Measurements from ENCODE around the gene PDE1C.
"Not testable (repeated sequence)": the region's sequence is repeated elsewhere in the genome, so short reads cannot be mapped to it uniquely, and the experiment has no call there.

PDE1C gene

DNA sequence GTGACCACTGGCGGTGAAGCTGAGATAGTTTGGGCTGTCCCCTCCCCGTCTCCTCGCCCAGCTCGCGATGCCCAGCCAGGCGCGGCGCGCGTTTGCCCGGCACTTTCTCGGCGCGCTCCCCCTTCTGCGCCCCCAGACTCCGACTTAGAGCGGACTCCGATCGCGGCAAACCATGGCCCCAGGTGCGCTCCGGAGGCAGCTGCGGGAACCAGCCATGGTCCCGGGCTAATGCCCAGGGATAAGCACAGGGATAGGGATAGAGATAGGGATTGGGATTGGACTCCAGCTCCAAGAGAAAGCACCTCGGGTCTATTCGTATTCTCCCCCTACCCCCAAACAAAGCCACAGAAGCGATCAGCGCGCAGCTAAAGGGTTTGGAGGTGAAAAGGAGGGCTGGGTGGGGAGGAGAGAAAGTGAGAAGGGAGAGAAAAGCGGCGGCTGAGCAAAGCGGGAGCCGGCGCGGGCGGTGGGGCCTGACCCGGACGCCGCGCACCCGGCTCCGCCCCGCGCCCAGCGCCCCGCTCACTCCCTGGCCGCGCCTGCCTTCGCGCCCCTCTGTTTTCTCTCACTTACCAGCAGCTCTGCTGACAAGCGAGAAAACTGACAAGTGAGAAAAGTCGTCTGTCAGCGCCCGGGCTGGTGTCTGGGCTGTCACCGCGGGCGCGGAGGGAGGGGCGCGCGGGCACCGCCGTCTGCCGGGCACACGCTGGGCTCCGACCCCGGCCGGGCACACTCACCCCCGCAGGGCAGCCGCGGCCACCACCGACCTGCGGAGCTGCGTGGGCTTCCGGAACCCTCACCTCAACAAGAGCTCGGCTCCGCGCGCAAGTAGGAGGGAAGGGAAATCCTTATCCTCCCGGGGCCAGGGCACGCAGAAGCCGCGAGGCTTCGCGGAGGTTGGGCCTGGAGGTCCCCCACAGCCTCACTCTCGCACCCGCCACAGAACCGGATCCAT lies at the start of gene PDE1C:
Gene PDE1C (minus strand): TSS at position 2 of the 955 bp plus-strand sequence.
- DNase-seq (ENCODE audit: low read depth) = no peak

DNA sequence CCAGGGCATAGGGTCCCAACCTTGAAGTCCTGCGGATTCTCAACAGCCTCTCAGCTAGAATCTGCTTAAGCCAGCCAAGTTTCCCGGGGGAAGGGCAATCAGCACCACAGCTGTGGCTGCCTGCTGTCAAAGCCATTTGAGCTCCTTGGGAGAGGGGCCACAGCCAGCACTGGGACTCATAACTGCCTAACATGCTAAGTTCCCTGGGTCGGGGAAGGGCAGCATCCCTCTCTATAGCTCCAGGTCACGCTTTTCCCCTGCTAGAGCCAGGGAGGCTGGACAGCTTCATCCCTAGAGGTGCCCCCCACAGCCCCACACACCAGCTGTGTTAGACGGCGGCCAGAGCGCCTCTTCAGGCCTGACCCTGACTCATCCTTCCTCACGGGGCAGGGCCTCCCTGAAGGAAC lies 49.6 kb upstream of the PDE1C start:
- no peak for DNase-seq (ENCODE audit: low read depth)

DNA sequence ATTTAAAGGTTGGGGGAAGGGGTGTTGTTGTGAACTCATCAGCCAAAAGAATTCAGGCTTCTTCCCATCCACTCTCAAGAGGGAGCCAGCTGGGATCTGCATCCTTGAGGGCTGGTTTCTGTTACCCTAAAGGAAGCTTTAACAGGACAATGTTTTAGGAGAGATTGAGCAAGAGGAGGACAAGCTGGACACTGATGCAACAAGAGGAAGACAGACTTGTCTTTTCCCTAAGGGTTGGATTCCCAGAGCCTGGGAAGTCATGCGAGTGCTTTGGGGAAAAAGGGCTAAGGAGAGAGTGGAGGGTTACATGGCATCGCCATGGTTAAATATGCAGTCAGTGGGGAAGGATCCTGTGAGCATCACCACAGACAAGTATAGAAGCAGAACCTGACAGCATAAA lies 47.6 kb upstream of the PDE1C start:
- no peak for DNase-seq (ENCODE audit: low read depth)

DNA sequence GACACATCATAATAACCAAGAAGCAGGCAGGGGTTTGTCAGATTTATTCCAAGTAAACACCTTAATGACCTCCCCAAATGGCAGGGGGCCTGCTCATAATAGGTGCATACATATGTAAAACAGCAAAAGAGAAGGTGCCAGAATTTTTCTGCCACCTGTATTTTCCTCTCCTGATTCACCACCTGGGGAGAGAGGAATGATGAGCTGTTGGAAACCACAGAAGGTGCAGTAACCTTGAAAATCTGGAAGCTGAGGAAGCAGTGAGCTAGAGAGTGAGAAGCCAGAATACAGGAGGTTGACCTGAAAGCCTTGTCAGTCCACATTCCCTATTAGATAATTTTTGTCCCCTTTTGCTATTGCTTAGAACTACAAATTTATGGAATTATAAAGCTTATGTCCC lies 46.2 kb upstream of the PDE1C start:
- no peak for DNase-seq (ENCODE audit: low read depth)

DNA sequence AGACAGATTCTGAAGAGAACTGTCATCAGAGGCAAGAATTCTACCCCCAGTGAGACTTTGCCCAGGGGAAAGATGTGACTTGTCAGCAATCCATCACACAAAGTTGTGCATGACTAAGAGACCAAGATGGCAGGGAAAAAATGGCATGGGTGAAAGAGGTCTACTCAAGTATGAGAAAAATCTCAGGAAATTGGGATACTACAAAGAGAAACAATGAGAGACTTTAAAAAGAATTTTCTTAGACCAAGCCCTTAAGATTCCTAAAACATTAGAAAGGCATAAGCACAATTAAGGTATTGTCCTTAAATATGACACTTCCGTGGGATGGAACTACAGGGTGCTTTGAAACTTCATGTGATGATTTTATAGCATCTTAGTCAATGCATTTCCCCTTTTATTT lies 45.6 kb upstream of the PDE1C start:
- no peak for DNase-seq (ENCODE audit: low read depth)

DNA sequence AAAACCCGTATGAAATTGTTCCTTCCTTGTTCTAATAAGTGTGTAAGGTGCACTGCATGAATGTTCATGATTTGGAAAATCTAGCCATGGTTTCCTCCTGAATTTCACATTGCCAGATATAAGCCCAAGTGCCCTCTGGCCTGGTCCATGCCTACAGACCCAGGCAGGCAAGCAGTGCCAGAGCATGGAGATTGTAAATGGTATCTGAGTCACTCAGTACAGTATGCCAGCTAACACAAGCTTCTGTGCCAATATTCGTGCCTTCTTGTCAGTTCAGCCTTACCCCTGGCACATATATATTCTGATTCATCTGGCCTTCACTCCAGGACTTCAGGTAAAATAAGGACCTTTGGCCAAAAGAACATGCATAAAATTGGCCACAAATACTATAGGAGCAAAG lies 38.4 kb upstream of the PDE1C start:
- no peak for DNase-seq (ENCODE audit: low read depth)

DNA sequence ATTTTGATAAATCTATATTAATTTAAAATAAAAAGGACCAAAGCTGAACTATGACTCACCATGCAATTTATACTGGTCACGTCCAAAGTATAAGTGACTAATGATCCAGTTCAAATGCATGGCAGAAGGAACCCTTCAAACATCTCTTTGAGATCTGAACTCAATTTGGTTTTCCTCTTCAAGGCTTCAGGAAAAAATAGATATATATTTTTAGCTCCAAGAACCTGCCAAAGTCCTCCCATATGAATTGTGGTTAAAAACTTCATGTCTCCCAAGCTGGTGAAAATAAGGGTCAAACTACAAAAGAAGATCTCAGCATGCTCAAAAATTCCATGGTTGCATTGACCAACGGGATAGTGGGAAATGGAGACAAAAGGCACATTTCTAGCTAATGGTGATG lies 34.6 kb upstream of the PDE1C start:
- DNase-seq (ENCODE audit: low read depth) = no peak

DNA sequence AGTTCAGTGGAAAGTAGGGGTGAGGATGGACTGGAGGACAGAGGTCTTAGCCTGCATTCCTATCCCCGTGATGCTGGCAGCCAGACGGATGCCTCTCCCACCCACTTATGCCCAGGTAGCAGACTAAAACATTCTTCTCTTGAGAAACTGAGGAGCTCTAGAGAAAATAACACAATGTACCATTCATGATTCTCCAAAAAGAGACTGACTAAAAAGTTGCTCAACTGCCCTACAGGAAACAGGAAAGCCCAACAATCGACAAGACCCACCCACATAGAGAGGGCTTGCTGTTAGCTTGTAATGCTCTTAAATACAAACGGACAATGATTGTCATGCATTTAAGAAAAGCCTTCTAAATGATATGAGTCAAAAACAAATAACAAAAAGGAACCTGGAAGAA lies 33.2 kb upstream of the PDE1C start:
- DNase-seq (ENCODE audit: low read depth) = no peak

DNA sequence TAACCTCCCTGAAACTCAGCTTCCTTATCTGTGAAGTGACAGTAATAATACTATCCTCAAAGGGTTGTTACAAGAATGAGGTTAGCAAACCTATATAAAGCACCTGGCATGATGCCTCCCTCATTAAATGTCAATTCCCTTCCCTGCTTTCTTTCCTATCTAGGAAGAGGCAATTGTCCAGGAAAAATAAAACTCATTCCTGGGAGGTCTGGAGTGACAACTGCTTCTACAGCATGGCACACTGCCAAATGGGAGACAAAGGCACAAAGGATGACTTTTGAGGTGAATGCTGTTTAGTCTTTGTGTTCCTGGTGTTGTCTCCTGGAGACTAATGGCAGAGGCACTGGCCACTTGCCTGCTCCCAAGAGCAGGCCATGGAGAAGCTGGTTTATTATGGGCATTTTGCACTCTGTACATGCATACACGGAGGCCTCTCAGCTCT lies 32.2 kb upstream of the PDE1C start:
- no peak for DNase-seq (ENCODE audit: low read depth)

DNA sequence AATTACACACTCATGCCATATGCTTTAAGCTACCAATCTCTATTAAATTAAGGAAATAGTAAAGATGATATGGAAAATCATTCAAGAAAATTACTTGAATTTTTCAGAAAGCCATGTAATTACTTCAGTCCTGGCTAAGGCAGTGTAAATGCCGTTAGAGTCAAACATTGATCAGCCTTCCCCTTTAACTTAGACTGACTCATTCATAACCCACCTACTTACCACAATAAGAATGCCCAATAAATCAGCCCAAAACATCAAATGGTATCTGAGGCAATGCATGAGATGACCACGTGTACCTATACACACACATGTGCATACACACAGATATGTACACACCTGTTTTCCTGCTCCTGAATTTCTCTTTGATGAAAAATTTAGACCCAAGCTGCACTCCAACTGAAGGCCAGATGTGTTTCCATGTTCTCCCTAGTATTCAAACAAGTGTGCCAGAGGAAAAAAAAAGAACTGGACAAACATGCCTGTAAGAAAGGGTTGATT lies 30.2 kb upstream of the PDE1C start:
- no peak for DNase-seq (ENCODE audit: low read depth)

DNA sequence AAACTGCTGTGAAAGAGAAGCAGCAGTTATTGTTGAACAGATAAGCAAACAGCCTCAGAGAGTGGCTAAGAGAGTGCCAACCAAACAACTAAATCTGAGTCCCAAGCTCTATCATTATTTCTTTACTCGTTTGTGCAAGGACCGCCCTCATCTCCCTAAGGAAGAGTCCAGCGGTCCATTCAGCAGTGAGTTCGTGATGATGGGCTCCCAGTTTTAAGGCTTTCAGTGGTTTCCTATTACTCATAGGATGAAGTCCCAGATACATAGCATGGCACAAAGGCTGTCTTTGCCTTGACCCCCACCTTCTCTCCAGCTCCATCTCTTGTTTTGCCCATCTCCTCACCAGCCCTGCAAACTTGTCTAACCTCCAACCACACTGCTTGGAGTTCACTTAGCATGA lies 24.3 kb upstream of the PDE1C start:
- no peak for DNase-seq (ENCODE audit: low read depth)

DNA sequence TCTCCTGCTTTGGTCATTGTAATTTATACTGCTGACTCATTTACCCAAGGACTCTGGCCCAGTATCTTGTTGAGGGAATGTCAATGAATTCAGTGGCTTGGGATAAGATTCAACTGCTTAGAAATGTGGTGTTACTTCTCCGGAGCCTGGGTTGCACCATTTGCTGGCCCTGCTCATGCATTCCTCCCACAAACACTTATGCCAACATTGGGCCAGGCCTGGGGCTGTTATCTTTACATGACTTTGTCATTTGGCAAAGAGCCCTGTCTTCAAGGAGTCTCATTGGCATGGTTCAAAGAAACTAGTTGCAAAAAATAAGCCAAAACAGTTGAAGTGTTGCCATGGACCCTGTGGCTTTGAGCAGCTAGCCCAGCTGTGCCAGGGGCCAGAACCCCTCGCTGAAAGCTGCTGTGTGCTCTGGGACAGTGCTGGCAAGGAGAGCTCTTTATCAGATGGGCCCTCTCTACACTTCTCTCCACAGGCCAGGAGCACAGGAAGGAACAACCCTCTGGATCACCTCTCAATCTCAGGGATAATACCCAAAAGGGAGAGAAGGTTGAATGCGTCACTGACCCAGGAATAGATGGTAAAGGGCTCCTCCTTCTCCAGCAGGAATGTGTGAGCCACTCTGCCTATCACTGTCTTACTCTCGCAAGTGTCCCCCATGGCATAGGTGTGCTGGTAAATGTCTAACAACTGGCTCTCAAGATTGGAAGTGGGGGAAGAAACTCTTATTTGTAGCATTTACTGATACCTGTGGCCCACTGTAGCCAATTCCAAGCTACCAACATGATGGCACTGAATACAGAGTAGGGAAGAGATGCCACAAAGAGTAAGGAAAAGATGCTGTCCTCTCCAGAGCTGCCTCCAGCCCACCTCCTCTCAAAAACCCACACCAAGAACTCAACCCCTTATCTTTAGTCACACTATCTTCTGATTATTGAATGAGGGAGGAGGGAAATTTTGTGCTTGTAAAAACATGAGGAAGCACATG lies 23.5 kb upstream of the PDE1C start:
- no peak for DNase-seq (ENCODE audit: low read depth)

DNA sequence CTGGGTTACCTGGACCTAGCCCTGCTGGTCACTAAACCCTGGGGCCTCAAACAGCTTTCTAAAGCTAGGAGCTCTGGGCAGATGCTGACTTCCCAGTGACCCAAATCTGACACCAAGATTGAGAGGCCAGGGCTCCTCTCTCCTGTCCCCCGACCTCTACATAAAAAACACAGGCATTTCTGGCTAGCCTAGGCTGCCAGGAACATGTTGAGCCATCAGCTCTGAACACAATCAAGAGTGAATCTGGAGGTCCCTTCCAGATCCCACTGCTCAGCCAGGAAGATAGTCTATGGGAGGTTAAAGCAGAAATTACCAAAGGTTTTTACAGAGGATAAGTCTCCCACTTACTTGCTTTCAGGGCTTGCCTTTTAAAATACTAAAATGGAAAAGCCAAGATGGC lies 22.1 kb upstream of the PDE1C start:
- no peak for DNase-seq (ENCODE audit: low read depth)

DNA sequence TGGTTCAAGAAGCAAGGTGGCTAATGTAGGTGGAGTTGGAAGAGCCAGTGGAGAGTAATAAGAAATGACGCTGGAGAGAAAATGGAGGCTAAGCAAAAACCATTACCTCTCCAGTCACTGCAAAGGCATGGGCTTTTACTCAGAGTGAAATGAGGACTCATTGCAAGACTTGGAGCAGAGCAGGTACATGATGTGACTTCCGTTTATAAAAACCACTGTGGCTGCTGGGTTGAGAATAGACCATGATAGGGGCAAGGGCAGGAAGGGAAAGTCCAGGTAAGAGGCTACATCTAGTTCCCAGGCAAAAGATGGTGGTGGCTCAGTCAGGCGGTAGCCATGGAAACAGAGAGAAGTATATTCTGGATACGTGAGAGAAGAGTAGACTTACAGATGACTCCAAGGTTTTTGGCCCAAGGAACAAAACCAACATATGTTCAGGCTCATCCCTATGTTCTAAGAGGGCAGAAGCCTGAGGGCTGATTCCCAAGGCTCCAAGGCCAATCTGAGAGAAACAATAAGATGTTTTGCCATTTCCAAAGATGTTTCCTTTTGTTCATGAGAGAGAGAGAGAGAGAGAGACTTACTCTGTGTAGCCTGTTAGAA lies 21.5 kb upstream of the PDE1C start:
- no peak for DNase-seq (ENCODE audit: low read depth)

DNA sequence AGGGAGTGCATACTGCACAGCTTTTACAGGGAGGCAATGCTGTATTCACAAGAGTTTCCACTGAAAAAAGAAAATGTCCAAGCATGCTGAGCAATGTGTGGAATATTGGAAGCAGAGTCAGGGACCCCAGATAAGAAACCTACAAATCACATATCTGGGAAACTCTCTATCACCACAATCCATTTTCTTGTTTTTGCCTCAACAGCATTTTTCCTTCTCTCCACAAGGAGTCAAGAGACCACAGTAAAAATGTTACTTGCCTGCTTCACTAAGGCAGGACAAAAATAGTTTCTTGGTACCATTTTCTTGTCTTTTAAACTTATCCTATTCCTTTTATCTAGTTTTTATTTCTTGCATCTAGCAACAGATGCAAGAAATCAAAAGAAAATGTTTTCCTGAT lies 19.5 kb upstream of the PDE1C start:
- DNase-seq (ENCODE audit: low read depth) = no peak

DNA sequence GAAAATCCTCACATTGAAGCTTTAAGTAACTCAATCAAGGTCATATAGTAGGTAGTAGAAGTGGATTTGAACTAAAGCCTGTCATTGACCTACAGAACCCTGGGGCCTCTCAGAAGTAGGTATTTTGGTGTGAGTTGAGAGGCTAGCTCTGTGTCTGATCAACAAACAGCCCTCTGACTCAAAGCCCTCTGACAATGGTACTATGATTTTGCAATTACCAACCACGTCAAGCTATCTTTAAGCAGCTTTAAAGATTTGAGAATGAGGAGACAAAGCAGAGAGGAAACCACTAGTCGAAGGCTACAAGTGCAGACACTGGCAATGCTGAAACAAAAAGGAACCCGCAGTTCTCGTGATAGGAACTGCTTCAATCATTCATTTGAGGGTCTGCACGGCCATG lies 19.0 kb upstream of the PDE1C start:
- no peak for DNase-seq (ENCODE audit: low read depth)

DNA sequence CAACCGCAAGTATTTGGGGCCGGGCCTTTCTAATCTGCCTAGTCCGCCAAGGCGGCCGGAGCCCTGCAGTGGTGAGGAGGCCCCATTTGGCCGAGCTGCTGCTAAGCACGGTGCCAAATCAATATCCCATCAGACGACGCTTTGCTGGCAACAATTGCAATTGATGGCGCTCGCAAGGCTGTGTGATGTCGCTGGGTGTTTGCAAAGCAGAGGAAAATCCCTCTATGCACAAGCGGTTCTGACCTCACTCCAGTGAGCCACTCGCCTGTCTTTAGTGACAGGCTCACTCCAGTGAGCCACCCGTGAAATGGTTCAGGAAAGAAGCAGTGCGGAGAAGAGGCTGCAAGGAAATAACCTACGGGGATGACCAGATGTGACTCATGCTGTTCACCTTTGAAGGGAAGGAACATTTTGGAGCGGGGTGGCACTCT lies 18.3 kb upstream of the PDE1C start:
- DNase-seq (ENCODE audit: low read depth) = no peak

DNA sequence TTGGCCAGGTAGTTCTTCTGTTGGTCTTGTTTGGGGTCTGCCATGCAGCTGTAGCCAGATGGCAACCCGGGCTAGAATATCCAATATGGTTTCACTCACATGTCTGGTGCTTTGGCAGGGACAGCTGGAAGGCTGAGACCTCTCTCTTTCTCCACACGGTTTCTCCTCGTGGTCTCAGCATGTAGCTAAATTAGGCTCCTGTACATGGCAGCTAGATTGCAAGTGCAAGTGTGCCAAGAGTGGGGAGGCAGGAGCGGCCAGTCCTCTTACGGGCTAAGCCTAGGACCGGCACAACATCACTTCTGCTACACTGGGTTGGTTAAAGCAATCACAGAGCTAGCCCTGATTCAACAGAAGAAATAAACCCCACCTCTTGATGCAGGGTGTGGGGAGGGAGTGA lies 9.3 kb upstream of the PDE1C start:
- DNase-seq (ENCODE audit: low read depth) = no peak

DNA sequence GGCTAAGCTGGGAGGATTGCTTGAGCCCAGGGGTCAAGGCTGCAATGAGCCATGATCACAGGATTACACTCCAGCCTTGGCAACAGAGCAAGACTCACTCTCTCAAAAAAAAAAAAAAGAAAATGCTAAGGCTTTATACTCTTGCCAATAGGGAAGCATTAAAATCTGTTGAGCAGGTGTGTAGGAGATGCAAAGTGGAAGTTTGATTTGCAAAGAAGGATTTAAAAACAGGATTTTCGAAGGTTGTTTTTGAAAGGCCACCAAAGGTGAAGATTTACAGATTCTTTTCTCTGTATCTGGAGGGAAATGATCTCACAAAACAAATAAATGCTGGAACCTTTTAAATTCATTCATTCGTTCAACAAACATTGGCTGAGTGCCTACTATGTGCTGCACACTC lies 8.6 kb upstream of the PDE1C start:
- no peak for DNase-seq (ENCODE audit: low read depth)

DNA sequence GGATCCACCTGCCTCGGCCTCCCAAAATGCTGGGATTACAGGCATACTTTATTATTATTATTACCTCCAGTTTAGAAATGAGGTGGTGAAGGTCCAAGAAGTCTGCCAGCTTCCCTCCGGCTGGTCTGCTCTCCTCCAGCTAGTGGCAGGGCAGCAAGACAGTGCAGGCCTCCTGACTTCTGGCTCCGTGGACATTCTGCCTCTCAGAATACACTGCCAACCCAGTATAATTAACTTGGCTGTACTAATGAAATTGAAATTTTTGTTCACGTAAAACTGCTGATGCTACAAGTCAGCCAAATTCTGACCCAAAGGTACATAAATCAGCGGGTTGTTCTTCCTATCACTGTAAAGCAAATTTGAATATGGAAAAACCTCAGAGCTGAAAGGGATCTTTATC lies 7.6 kb upstream of the PDE1C start:
- no peak for DNase-seq (ENCODE audit: low read depth)

DNA sequence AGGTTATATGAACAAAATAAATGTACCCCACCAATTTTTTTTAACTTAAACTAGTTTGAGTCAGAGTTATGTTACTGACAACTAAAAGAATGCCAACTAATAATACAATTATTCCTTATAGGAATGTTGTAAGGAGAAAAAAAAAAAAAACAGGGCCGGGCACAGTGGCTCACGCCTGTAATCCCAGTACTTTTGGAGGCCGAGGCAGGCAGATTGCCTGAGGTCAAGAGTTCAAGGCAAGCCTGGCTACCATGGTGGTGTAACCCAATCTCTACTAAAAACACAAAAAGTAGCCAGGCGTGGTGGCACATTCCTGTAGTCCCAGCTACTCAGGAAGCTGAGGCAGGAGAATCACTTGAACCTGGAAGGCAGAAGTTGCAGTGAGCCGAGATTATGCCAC lies 6.6 kb upstream of the PDE1C start:
- not testable (repeated sequence) for DNase-seq (ENCODE audit: low read depth)

DNA sequence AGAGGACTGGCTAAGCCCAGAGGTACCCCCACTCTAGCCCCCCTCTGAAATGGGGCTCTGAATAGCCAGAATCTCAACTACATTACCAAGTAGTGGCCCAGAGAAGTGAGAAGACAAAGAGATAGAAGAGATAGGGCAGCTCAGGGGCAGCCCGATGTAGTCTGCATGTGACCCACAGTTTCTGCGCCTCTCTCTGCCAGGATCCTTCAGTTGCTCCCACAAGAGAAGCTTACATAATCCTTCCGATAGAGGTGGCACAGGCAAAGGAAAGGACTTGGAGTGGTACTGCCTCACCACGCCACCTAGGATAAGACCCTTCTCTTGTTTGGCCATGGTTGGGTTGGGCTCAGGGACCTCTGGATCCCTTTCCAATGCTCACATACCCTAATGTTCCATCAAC lies 5.4 kb upstream of the PDE1C start:
- DNase-seq (ENCODE audit: low read depth) = no peak
